ENCODE data around the gene CTNNA3. TPM values are rescaled to one million over a fixed set of nuclear protein-coding genes. Genes with fewer than 3 reads are reported as not detected.

Gene CTNNA3
- total RNA-seq, 2 experiments from 2014 or later = not detected

- CTCF ChIA-PET = no interaction called here
- no peak overlapping the region for H3K4me3 Mint-ChIP-seq
- DNase-seq = no peak
- H3K27ac Mint-ChIP-seq = no peak overlapping the region
- intact Hi-C loops (cut with micrococcal nuclease) = no loop called here
- no peaks in the 10 kb centered on the region for H3K9me3 Mint-ChIP-seq
- no peaks in the 10 kb centered on the region for H3K27me3 Mint-ChIP-seq (ENCODE audit: low read depth)
- H3K4me1 Mint-ChIP-seq (ENCODE audit: low read depth) = no peaks in the 10 kb centered on the region
- H3K36me3 Mint-ChIP-seq (ENCODE audit: low read depth) = no peaks in the 10 kb centered on the region
These were observed 1552.0 kb downstream of the CTNNA3 start for GRCh38 chr10:66144016-66144415.

GRCh38 chr10:66102756-66103155 lies 1593.2 kb downstream of the CTNNA3 start:
- no peaks in the 10 kb centered on the region for H3K9me3 Mint-ChIP-seq
- no peaks in the 10 kb centered on the region for H3K4me1 Mint-ChIP-seq (ENCODE audit: low read depth)
- intact Hi-C loops (cut with micrococcal nuclease) = no loop called here
- H3K4me3 Mint-ChIP-seq = no peak overlapping the region
- no peak overlapping the region for H3K27ac Mint-ChIP-seq
- no peak for DNase-seq
- CTCF ChIA-PET = no interaction called here
- no peaks in the 10 kb centered on the region for H3K27me3 Mint-ChIP-seq (ENCODE audit: low read depth)
- H3K36me3 Mint-ChIP-seq (ENCODE audit: low read depth) = no peaks in the 10 kb centered on the region

- H3K4me3 Mint-ChIP-seq = no peak overlapping the region
- intact Hi-C loops (cut with micrococcal nuclease) = no loop called here
- H3K27ac Mint-ChIP-seq = no peak overlapping the region
- no peaks in the 10 kb centered on the region for H3K9me3 Mint-ChIP-seq
- CTCF ChIA-PET = no interaction called here
- H3K27me3 Mint-ChIP-seq (ENCODE audit: low read depth) = no peaks in the 10 kb centered on the region
- H3K36me3 Mint-ChIP-seq (ENCODE audit: low read depth) = no peaks in the 10 kb centered on the region
- no peaks in the 10 kb centered on the region for H3K4me1 Mint-ChIP-seq (ENCODE audit: low read depth)
- no peak for DNase-seq
These were observed 1597.2 kb downstream of the CTNNA3 start for GRCh38 chr10:66098595-66099480.

- CTCF ChIA-PET = no interaction called here
- intact Hi-C loops (cut with micrococcal nuclease) = no loop called here
- DNase-seq = no peak
- no peak overlapping the region for H3K4me3 Mint-ChIP-seq
- no peak overlapping the region for H3K27ac Mint-ChIP-seq
- H3K4me1 Mint-ChIP-seq (ENCODE audit: low read depth) = no peaks in the 10 kb centered on the region
- H3K9me3 Mint-ChIP-seq = no peaks in the 10 kb centered on the region
- no peaks in the 10 kb centered on the region for H3K27me3 Mint-ChIP-seq (ENCODE audit: low read depth)
- no peaks in the 10 kb centered on the region for H3K36me3 Mint-ChIP-seq (ENCODE audit: low read depth)
These were observed 1600.4 kb downstream of the CTNNA3 start for GRCh38 chr10:66095610-66096009.

- intact Hi-C loops (cut with micrococcal nuclease) = no loop called here
- no peak for DNase-seq
- CTCF ChIA-PET = no interaction called here
- Mint-ChIP-seq H3K4me3 (no peak overlapping the region), H3K27me3 (ENCODE audit: low read depth) (no peaks in the 10 kb centered on the region), H3K36me3 (ENCODE audit: low read depth) (no peaks in the 10 kb centered on the region), H3K4me1 (ENCODE audit: low read depth) (no peaks in the 10 kb centered on the region), H3K27ac (no peak overlapping the region), H3K9me3 (peaks cover 2% of the 10 kb centered on the region)
These were observed 1610.1 kb downstream of the CTNNA3 start for GRCh38 chr10:66085906-66086305.

- H3K4me1 Mint-ChIP-seq (ENCODE audit: low read depth) = no peaks in the 10 kb centered on the region
- no peak for DNase-seq
- CTCF ChIA-PET = no interaction called here
- no peak overlapping the region for H3K27ac Mint-ChIP-seq
- no peak overlapping the region for H3K4me3 Mint-ChIP-seq
- no peaks in the 10 kb centered on the region for H3K36me3 Mint-ChIP-seq (ENCODE audit: low read depth)
- intact Hi-C loops (cut with micrococcal nuclease) = no loop called here
- H3K27me3 Mint-ChIP-seq (ENCODE audit: low read depth) = no peaks in the 10 kb centered on the region
- peaks cover 3% of the 10 kb centered on the region for H3K9me3 Mint-ChIP-seq
These were observed 1624.1 kb downstream of the CTNNA3 start for GRCh38 chr10:66071907-66072306.

- H3K27ac Mint-ChIP-seq = no peak overlapping the region
- DNase-seq = no peak
- CTCF ChIA-PET = no interaction called here
- intact Hi-C loops (cut with micrococcal nuclease) = no loop called here
- no peaks in the 10 kb centered on the region for H3K4me1 Mint-ChIP-seq (ENCODE audit: low read depth)
- H3K9me3 Mint-ChIP-seq = peaks cover 3% of the 10 kb centered on the region
- H3K27me3 Mint-ChIP-seq (ENCODE audit: low read depth) = no peaks in the 10 kb centered on the region
- no peak overlapping the region for H3K4me3 Mint-ChIP-seq
- no peaks in the 10 kb centered on the region for H3K36me3 Mint-ChIP-seq (ENCODE audit: low read depth)
These were observed 1637.4 kb downstream of the CTNNA3 start for GRCh38 chr10:66058594-66058993.

- Mint-ChIP-seq H3K4me3 (no peak overlapping the region), H3K4me1 (ENCODE audit: low read depth) (no peaks in the 10 kb centered on the region), H3K27ac (no peak overlapping the region), H3K36me3 (ENCODE audit: low read depth) (no peaks in the 10 kb centered on the region), H3K27me3 (ENCODE audit: low read depth) (no peaks in the 10 kb centered on the region), H3K9me3 (peaks cover 6% of the 10 kb centered on the region)
- intact Hi-C loops (cut with micrococcal nuclease) = no loop called here
- CTCF ChIA-PET = no interaction called here
- DNase-seq = no peak
These were observed 1646.7 kb downstream of the CTNNA3 start for GRCh38 chr10:66049335-66049734.

GRCh38 chr10:66045859-66046258 lies 1650.1 kb downstream of the CTNNA3 start:
- no peak for DNase-seq
- no peak overlapping the region for H3K27ac Mint-ChIP-seq
- CTCF ChIA-PET = interaction anchor here (0.6 kb wide), 1 partner anchor 966 kb away, joined by 3 read pairs; no protein-coding TSS in a partner anchor
- no peaks in the 10 kb centered on the region for H3K4me1 Mint-ChIP-seq (ENCODE audit: low read depth)
- H3K36me3 Mint-ChIP-seq (ENCODE audit: low read depth) = no peaks in the 10 kb centered on the region
- intact Hi-C loops (cut with micrococcal nuclease) = no loop called here
- H3K27me3 Mint-ChIP-seq (ENCODE audit: low read depth) = no peaks in the 10 kb centered on the region
- H3K9me3 Mint-ChIP-seq = peaks cover 8% of the 10 kb centered on the region
- H3K4me3 Mint-ChIP-seq = no peak overlapping the region

- peaks cover 12% of the 10 kb centered on the region for H3K9me3 Mint-ChIP-seq
- no peaks in the 10 kb centered on the region for H3K27me3 Mint-ChIP-seq (ENCODE audit: low read depth)
- CTCF ChIA-PET = no interaction called here
- no peak overlapping the region for H3K4me3 Mint-ChIP-seq
- no peak overlapping the region for H3K27ac Mint-ChIP-seq
- intact Hi-C loops (cut with micrococcal nuclease) = no loop called here
- H3K36me3 Mint-ChIP-seq (ENCODE audit: low read depth) = no peaks in the 10 kb centered on the region
- H3K4me1 Mint-ChIP-seq (ENCODE audit: low read depth) = no peaks in the 10 kb centered on the region
- no peak for DNase-seq
These were observed 1654.2 kb downstream of the CTNNA3 start for GRCh38 chr10:66041771-66042170.

- H3K27ac Mint-ChIP-seq = no peak overlapping the region
- H3K4me1 Mint-ChIP-seq (ENCODE audit: low read depth) = no peaks in the 10 kb centered on the region
- intact Hi-C loops (cut with micrococcal nuclease) = no loop called here
- no peak for DNase-seq
- H3K9me3 Mint-ChIP-seq = peaks cover 8% of the 10 kb centered on the region
- no peak overlapping the region for H3K4me3 Mint-ChIP-seq
- H3K36me3 Mint-ChIP-seq (ENCODE audit: low read depth) = no peaks in the 10 kb centered on the region
- H3K27me3 Mint-ChIP-seq (ENCODE audit: low read depth) = no peaks in the 10 kb centered on the region
- CTCF ChIA-PET = no interaction called here
These were observed 1657.4 kb downstream of the CTNNA3 start for GRCh38 chr10:66038623-66039022.

- Mint-ChIP-seq H3K27ac (no peak overlapping the region), H3K9me3 (peaks cover 2% of the 10 kb centered on the region), H3K4me3 (no peak overlapping the region), H3K27me3 (ENCODE audit: low read depth) (no peaks in the 10 kb centered on the region), H3K36me3 (ENCODE audit: low read depth) (no peaks in the 10 kb centered on the region), H3K4me1 (ENCODE audit: low read depth) (no peaks in the 10 kb centered on the region)
- DNase-seq = no peak
- CTCF ChIA-PET = no interaction called here
- intact Hi-C loops (cut with micrococcal nuclease) = no loop called here
These were observed 1669.7 kb downstream of the CTNNA3 start for GRCh38 chr10:66026321-66026720.

GRCh38 chr10:66025186-66025585 lies 1670.8 kb downstream of the CTNNA3 start:
- Mint-ChIP-seq H3K4me1 (ENCODE audit: low read depth) (no peaks in the 10 kb centered on the region), H3K27me3 (ENCODE audit: low read depth) (no peaks in the 10 kb centered on the region), H3K9me3 (peaks cover 2% of the 10 kb centered on the region), H3K27ac (no peak overlapping the region), H3K4me3 (no peak overlapping the region), H3K36me3 (ENCODE audit: low read depth) (no peaks in the 10 kb centered on the region)
- intact Hi-C loops (cut with micrococcal nuclease) = no loop called here
- no peak for DNase-seq
- CTCF ChIA-PET = no interaction called here

Measured in activated naive CD4-positive, alpha-beta T cell treated with anti-CD3 and anti-CD28 coated beads for 36 hours (primary cell).